Stimulated activated naive B cell treated with anti-CD40 and anti-IgM and Interleukin-4, amounts not matched to agents 10 μg/mL and 1 μg/mL and 100 μg/mL, for 72 hours (primary cell): ENCODE measurements around the gene PIP5K1B.
A peak's percentile ranks its signal among the peaks of the same experiment; 100 is the strongest.

Source experiments
- ATAC-seq, 2 donors: fragments of 150-1000 bp; cut with Tn5 transposase; replicated peaks; 2 replicates each; pipeline ENCODE4 v1.10.0; 2021; ENCODE audit warnings: moderate library complexity in 1 of 2
- DNase-seq: peaks from one replicate; pipeline ENCODE4 v3.0.0; 2021
- H3K27ac Mint-ChIP-seq: one replicate; pipeline ENCODE4 v1.8.0; 2022; ENCODE audit warnings: mild to moderate bottlenecking, mixed read lengths
- H3K27me3 Mint-ChIP-seq, 2 donors: one replicate each; pipeline ENCODE4 v1.8.0; 2022; ENCODE audit warnings: mixed read lengths in 2 of 2
- H3K36me3 Mint-ChIP-seq, 2 donors: one replicate each; pipeline ENCODE4 v1.8.0; 2022; ENCODE audit warnings: mixed read lengths in 2 of 2, mild to moderate bottlenecking in 1 of 2
- H3K4me1 Mint-ChIP-seq, 2 donors: one replicate each; pipeline ENCODE4 v1.8.0; 2022; ENCODE audit warnings: mixed read lengths in 2 of 2, mild to moderate bottlenecking in 1 of 2
- H3K4me3 Mint-ChIP-seq, 2 donors: one replicate each; pipeline ENCODE4 v1.8.0; 2022; ENCODE audit warnings: mild to moderate bottlenecking in 2 of 2, mixed read lengths in 2 of 2, moderate library complexity in 1 of 2
- H3K9me3 Mint-ChIP-seq, 2 donors: one replicate each; pipeline ENCODE4 v1.8.0; 2022; ENCODE audit warnings: mixed read lengths in 2 of 2, mild to moderate bottlenecking in 1 of 2

The PIP5K1B gene

GRCh38 chr9:68957479-68957878 lies 252.4 kb downstream of the PIP5K1B start:
- Mint-ChIP-seq H3K4me3 (no peak overlapping the region), H3K27ac (no peak overlapping the region), H3K36me3 (peaks cover 53 to 64% of the 10 kb centered on the region in 2 donors), H3K9me3 (no peaks in the 10 kb centered on the region), H3K4me1 (peaks cover 13 to 30% of the 10 kb centered on the region in 2 donors), H3K27me3 (no peaks in the 10 kb centered on the region)
- DNase-seq (no peak), ATAC-seq (no peak)

GRCh38 chr9:68961587-68961986 lies 256.5 kb downstream of the PIP5K1B start:
- Mint-ChIP-seq H3K36me3 (peaks cover 44 to 51% of the 10 kb centered on the region in 2 donors), H3K27ac (peak overlapping the region; percentile 14), H3K27me3 (no peaks in the 10 kb centered on the region), H3K9me3 (no peaks in the 10 kb centered on the region), H3K4me3 (no peak overlapping the region), H3K4me1 (peaks cover 6 to 15% of the 10 kb centered on the region in 2 donors)
- no peak for DNase-seq
- no peak for ATAC-seq

GRCh38 chr9:68963416-68963815 lies 258.4 kb downstream of the PIP5K1B start:
- ATAC-seq, result no peak
- Mint-ChIP-seq H3K4me3 (no peak overlapping the region), H3K4me1 (peaks cover 12 to 27% of the 10 kb centered on the region in 2 donors), H3K36me3 (peaks cover 46 to 52% of the 10 kb centered on the region in 2 donors), H3K9me3 (no peaks in the 10 kb centered on the region), H3K27me3 (no peaks in the 10 kb centered on the region), H3K27ac (no peak overlapping the region)
- no peak for DNase-seq

GRCh38 chr9:68964102-68964541 lies 259.1 kb downstream of the PIP5K1B start:
- Mint-ChIP-seq H3K9me3 (no peaks in the 10 kb centered on the region), H3K36me3 (peaks cover 46 to 55% of the 10 kb centered on the region in 2 donors), H3K4me1 (peaks cover 12 to 27% of the 10 kb centered on the region in 2 donors), H3K4me3 (no peak overlapping the region), H3K27ac (no peak overlapping the region), H3K27me3 (no peaks in the 10 kb centered on the region)
- DNase-seq (no peak), ATAC-seq (no peak)

GRCh38 chr9:68964765-68965164 lies 259.7 kb downstream of the PIP5K1B start:
- Mint-ChIP-seq H3K36me3 (peaks cover 47 to 55% of the 10 kb centered on the region in 2 donors), H3K4me1 (peaks cover 14 to 27% of the 10 kb centered on the region in 2 donors), H3K27ac (no peak overlapping the region)

GRCh38 chr9:68966496-68966944 lies 261.5 kb downstream of the PIP5K1B start:
- H3K36me3 Mint-ChIP-seq, result peaks cover 44 to 58% of the 10 kb centered on the region in 2 donors
- ATAC-seq (peak; percentile 81 to 86), DNase-seq (no peak)
- H3K27me3 Mint-ChIP-seq, result no peaks in the 10 kb centered on the region
- H3K27ac Mint-ChIP-seq, result peak overlapping the region; percentile 52
- H3K4me3 Mint-ChIP-seq, result no peak overlapping the region
- peaks cover 14 to 30% of the 10 kb centered on the region in 2 donors for H3K4me1 Mint-ChIP-seq
- no peaks in the 10 kb centered on the region for H3K9me3 Mint-ChIP-seq

More at GRCh38 chr9:68964765-68965164, 259.7 kb downstream of the PIP5K1B start:
- ATAC-seq (no peak), DNase-seq (no peak)
- Mint-ChIP-seq H3K4me3 (no peak overlapping the region), H3K27me3 (no peaks in the 10 kb centered on the region), H3K9me3 (no peaks in the 10 kb centered on the region)

GRCh38 chr9:68967800-68968199 lies 262.8 kb downstream of the PIP5K1B start:
- peak overlapping the region; percentile 85 for H3K27ac Mint-ChIP-seq
- no peak for ATAC-seq
- peaks cover 46 to 61% of the 10 kb centered on the region in 2 donors for H3K36me3 Mint-ChIP-seq
- H3K4me1 Mint-ChIP-seq, result peaks cover 14 to 39% of the 10 kb centered on the region in 2 donors
- no peak for DNase-seq
- H3K27me3 Mint-ChIP-seq, result no peaks in the 10 kb centered on the region
- H3K9me3 Mint-ChIP-seq, result no peaks in the 10 kb centered on the region
- H3K4me3 Mint-ChIP-seq, result no peak overlapping the region

GRCh38 chr9:68969538-68969937 lies 264.5 kb downstream of the PIP5K1B start:
- Mint-ChIP-seq H3K36me3 (peaks cover 41 to 64% of the 10 kb centered on the region in 2 donors), H3K9me3 (no peaks in the 10 kb centered on the region), H3K4me3 (no peak overlapping the region), H3K27ac (peak overlapping the region; percentile 56), H3K27me3 (no peaks in the 10 kb centered on the region), H3K4me1 (peaks cover 20 to 45% of the 10 kb centered on the region in 2 donors)
- no peak for ATAC-seq
- no peak for DNase-seq

GRCh38 chr9:68970151-68970550 lies 265.1 kb downstream of the PIP5K1B start:
- DNase-seq, result no peak
- H3K36me3 Mint-ChIP-seq, result peaks cover 41 to 64% of the 10 kb centered on the region in 2 donors
- H3K4me3 Mint-ChIP-seq, result no peak overlapping the region
- H3K4me1 Mint-ChIP-seq, result peaks cover 25 to 49% of the 10 kb centered on the region in 2 donors
- H3K27me3 Mint-ChIP-seq, result no peaks in the 10 kb centered on the region
- H3K27ac Mint-ChIP-seq, result no peak overlapping the region
- ATAC-seq, result no peak
- no peaks in the 10 kb centered on the region for H3K9me3 Mint-ChIP-seq

GRCh38 chr9:68973619-68974018 lies 268.6 kb downstream of the PIP5K1B start:
- no peaks in the 10 kb centered on the region for H3K27me3 Mint-ChIP-seq
- no peak for ATAC-seq
- no peaks in the 10 kb centered on the region for H3K9me3 Mint-ChIP-seq
- H3K36me3 Mint-ChIP-seq, result peaks cover 39 to 72% of the 10 kb centered on the region in 2 donors
- H3K27ac Mint-ChIP-seq, result peak overlapping the region; percentile 84
- DNase-seq, result no peak
- H3K4me3 Mint-ChIP-seq, result peak overlapping the region; percentile 4 to 54
- peaks cover 31 to 60% of the 10 kb centered on the region in 2 donors for H3K4me1 Mint-ChIP-seq

GRCh38 chr9:68974431-68974830 lies 269.4 kb downstream of the PIP5K1B start:
- Mint-ChIP-seq H3K4me1 (peaks cover 32 to 67% of the 10 kb centered on the region in 2 donors), H3K27me3 (no peaks in the 10 kb centered on the region), H3K36me3 (peaks cover 39 to 74% of the 10 kb centered on the region in 2 donors), H3K27ac (peak overlapping the region; percentile 84), H3K4me3 (no peak overlapping the region), H3K9me3 (no peaks in the 10 kb centered on the region)
- peak; percentile 92 for ATAC-seq
- peak; percentile 34 for DNase-seq

GRCh38 chr9:68974901-68975300 lies 269.9 kb downstream of the PIP5K1B start:
- DNase-seq (no peak), ATAC-seq (no peak)
- Mint-ChIP-seq H3K4me1 (peaks cover 35 to 72% of the 10 kb centered on the region in 2 donors), H3K4me3 (no peak overlapping the region), H3K9me3 (no peaks in the 10 kb centered on the region), H3K27me3 (no peaks in the 10 kb centered on the region), H3K36me3 (peaks cover 40 to 74% of the 10 kb centered on the region in 2 donors), H3K27ac (peak overlapping the region; percentile 63)

- DNase-seq, result no peak
- H3K4me1 Mint-ChIP-seq, result peaks cover 36 to 78% of the 10 kb centered on the region in 2 donors
Observed at GRCh38 chr9:68975365-68976043, 270.5 kb downstream of the PIP5K1B start.

GRCh38 chr9:68978066-68978465 lies 273.0 kb downstream of the PIP5K1B start:
- H3K4me1 Mint-ChIP-seq, result peaks cover 47 to 92% of the 10 kb centered on the region in 2 donors
- peaks cover 31 to 69% of the 10 kb centered on the region in 2 donors for H3K36me3 Mint-ChIP-seq
- DNase-seq, result peak; percentile 9
- H3K9me3 Mint-ChIP-seq, result no peaks in the 10 kb centered on the region
- H3K27ac Mint-ChIP-seq, result no peak overlapping the region
- peak; percentile 69 to 73 for ATAC-seq
- no peak overlapping the region for H3K4me3 Mint-ChIP-seq
- H3K27me3 Mint-ChIP-seq, result no peaks in the 10 kb centered on the region

More at GRCh38 chr9:68975365-68976043, 270.5 kb downstream of the PIP5K1B start:
- H3K36me3 Mint-ChIP-seq, result peaks cover 40 to 72% of the 10 kb centered on the region in 2 donors
- peak overlapping the region; percentile 63 for H3K27ac Mint-ChIP-seq
- no peaks in the 10 kb centered on the region for H3K9me3 Mint-ChIP-seq
- H3K4me3 Mint-ChIP-seq, result peak overlapping the region; percentile 31 to 44
- peak in 1 of 2 donors; percentile 19 for ATAC-seq
- H3K27me3 Mint-ChIP-seq, result no peaks in the 10 kb centered on the region

- H3K36me3 Mint-ChIP-seq, result peaks cover 33 to 69% of the 10 kb centered on the region in 2 donors
- DNase-seq, result no peak
- H3K27ac Mint-ChIP-seq, result no peak overlapping the region
- no peak for ATAC-seq
- H3K9me3 Mint-ChIP-seq, result no peaks in the 10 kb centered on the region
- no peaks in the 10 kb centered on the region for H3K27me3 Mint-ChIP-seq
- H3K4me1 Mint-ChIP-seq, result peaks cover 50 to 93% of the 10 kb centered on the region in 2 donors
- H3K4me3 Mint-ChIP-seq, result no peak overlapping the region
Observed at GRCh38 chr9:68978501-68978900, 273.5 kb downstream of the PIP5K1B start.
